HEK293T (cell line): ENCODE measurements around the gene CRHR1.

Source experiments
- ELF4 ChIP-seq: fragments of 450-650 bp; IDR thresholded peaks from 2 replicates; pipeline ENCODE4 v1.6.1; 2017; ENCODE audit warnings: antibody characterized with exemption
- FOXA1 ChIP-seq: fragments of 450-650 bp; IDR thresholded peaks from 2 replicates; pipeline ENCODE4 v1.6.1; 2016; ENCODE audit warnings: mild to moderate bottlenecking
- FOXK2 ChIP-seq: fragments of 450-650 bp; IDR thresholded peaks from 2 replicates; pipeline ENCODE4 v1.6.1; 2016; ENCODE audit warnings: mild to moderate bottlenecking
- SUZ12 ChIP-seq: fragments of 450-650 bp; IDR thresholded peaks from 2 replicates; pipeline ENCODE4 v1.6.1; 2016; ENCODE audit warnings: mild to moderate bottlenecking

- no peak for TF ChIP-seq FOXA1
- TF ChIP-seq FOXK2 = no peak
- no peak for TF ChIP-seq SUZ12
- no peak for TF ChIP-seq ELF4
Measured at GRCh38 chr17:45867171-45867570, 83.1 kb downstream of the CRHR1 start.
